MCF 10A (cell line): Measurements from ENCODE around the gene GSTA1. TPM values are rescaled to one million over a fixed set of nuclear protein-coding genes. Genes with fewer than 3 reads are reported as not detected.
"Not testable (repeated sequence)": the region's sequence is repeated elsewhere in the genome, so short reads cannot be mapped to it uniquely, and the experiment has no call there.

Experiments
- BruUV-seq: library from RNA; stranded (reverse); fragments of 400-500 nt; replicated peaks from 2 replicates; lab custom pipeline; 2021; lab: Mats Ljungman, UMichigan
- CTCF ChIA-PET: fragments of 300-600 bp; sonication (Branson Sonifier 250); formaldehyde crosslinking; extraction: SDS; loops from one replicate; lab custom pipeline; 2021; ENCODE audit warnings: antibody characterized with exemption, inconsistent platforms; lab: Yijun Ruan, JAX
- POLR2A ChIA-PET: fragments of 300-600, 350-650 bp; sonication (Branson Sonifier 250); formaldehyde crosslinking; extraction: SDS; loops from one replicate; lab custom pipeline; 2020; ENCODE audit warnings: antibody characterized with exemption, inconsistent platforms; lab: Yijun Ruan, JAX
- DNase-seq: peaks from one replicate; pipeline ENCODE4 v3.0.0-alpha.2; 2018; ENCODE audit not compliant: unreplicated experiment
- H3K27ac Mint-ChIP-seq: one replicate; pipeline ENCODE4 v1.8.0; 2022; ENCODE audit warnings: mild to moderate bottlenecking, low read depth, mixed read lengths; ENCODE audit not compliant: unreplicated experiment
- H3K27me3 Mint-ChIP-seq: one replicate; pipeline ENCODE4 v1.8.0; 2022; ENCODE audit warnings: mixed read lengths; ENCODE audit not compliant: insufficient read depth, unreplicated experiment
- H3K36me3 Mint-ChIP-seq: one replicate; pipeline ENCODE4 v1.8.0; 2022; ENCODE audit warnings: mild to moderate bottlenecking, moderate library complexity, mixed read lengths; ENCODE audit not compliant: insufficient read depth, unreplicated experiment
- H3K4me1 Mint-ChIP-seq: one replicate; pipeline ENCODE4 v1.8.0; 2022; ENCODE audit warnings: mixed read lengths; ENCODE audit not compliant: insufficient read depth, unreplicated experiment
- H3K4me3 Mint-ChIP-seq: one replicate; pipeline ENCODE4 v1.8.0; 2022; ENCODE audit warnings: mild to moderate bottlenecking, moderate library complexity, mixed read lengths; ENCODE audit not compliant: unreplicated experiment
- H3K9me3 Mint-ChIP-seq: one replicate; pipeline ENCODE4 v1.8.0; 2022; ENCODE audit warnings: mixed read lengths; ENCODE audit not compliant: unreplicated experiment
- intact Hi-C: fragments of 100-400 bp; cut with micrococcal nuclease; formaldehyde crosslinking; loops from 2 replicates; pipeline ENCODE4 v1.14.1; 2022
- total RNA-seq: library from RNA; stranded (reverse); gene quantifications from 2 replicates; pipeline ENCODE4 v1.2.3, GENCODE V29; 2022
- TF ChIP-seq, protein P1 (sequence below): fragments of 200-600 bp; IDR thresholded peaks from one replicate; pipeline ENCODE4 v1.8.0; 2022; ENCODE audit warnings: antibody characterized with exemption, mild to moderate bottlenecking; ENCODE audit not compliant: unreplicated experiment

GSTA1 gene
- total RNA-seq, 1 experiment from 2014 or later, result not detected

DNA sequence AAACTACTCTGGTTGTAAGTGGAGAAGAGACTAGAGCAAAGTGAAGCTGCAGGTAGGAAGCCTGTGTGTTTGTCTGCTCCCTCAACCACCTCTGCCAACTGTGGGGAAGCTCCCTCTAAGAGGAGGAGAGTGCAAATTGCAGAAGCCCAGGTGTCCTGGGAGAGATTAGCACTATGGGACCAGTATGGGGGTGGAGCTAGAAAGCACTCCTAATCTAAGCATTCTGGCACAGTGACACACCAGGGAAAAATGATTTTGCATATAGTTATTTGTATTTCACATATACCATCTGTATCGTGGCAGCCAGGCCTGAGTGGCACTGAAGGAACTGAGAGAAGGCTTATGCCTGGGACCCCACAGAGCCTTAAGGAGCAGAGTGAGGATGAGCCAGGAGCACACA, 12.8 kb downstream of the GSTA1 start:
- DNase-seq, result no peak
- H3K4me1 Mint-ChIP-seq, result no peaks in the 10 kb centered on the region
- no TSS peak for BruUV-seq
- no peaks in the 10 kb centered on the region for H3K36me3 Mint-ChIP-seq
- H3K9me3 Mint-ChIP-seq, result peaks cover 11% of the 10 kb centered on the region
- peaks cover 14% of the 10 kb centered on the region for H3K27me3 Mint-ChIP-seq
- H3K4me3 Mint-ChIP-seq, result no peak overlapping the region
- POLR2A ChIA-PET, result interaction anchor here (0.6 to 0.7 kb wide), 2 partner anchors 90 to 593 kb away, joined by 3 to 4 read pairs; no protein-coding TSS in a partner anchor
- H3K27ac Mint-ChIP-seq, result no peak overlapping the region
- intact Hi-C loops, result no loop called here
- TF ChIP-seq, protein P1, sequence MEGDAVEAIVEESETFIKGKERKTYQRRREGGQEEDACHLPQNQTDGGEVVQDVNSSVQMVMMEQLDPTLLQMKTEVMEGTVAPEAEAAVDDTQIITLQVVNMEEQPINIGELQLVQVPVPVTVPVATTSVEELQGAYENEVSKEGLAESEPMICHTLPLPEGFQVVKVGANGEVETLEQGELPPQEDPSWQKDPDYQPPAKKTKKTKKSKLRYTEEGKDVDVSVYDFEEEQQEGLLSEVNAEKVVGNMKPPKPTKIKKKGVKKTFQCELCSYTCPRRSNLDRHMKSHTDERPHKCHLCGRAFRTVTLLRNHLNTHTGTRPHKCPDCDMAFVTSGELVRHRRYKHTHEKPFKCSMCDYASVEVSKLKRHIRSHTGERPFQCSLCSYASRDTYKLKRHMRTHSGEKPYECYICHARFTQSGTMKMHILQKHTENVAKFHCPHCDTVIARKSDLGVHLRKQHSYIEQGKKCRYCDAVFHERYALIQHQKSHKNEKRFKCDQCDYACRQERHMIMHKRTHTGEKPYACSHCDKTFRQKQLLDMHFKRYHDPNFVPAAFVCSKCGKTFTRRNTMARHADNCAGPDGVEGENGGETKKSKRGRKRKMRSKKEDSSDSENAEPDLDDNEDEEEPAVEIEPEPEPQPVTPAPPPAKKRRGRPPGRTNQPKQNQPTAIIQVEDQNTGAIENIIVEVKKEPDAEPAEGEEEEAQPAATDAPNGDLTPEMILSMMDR, result no peak
- CTCF ChIA-PET, result no interaction called here

DNA sequence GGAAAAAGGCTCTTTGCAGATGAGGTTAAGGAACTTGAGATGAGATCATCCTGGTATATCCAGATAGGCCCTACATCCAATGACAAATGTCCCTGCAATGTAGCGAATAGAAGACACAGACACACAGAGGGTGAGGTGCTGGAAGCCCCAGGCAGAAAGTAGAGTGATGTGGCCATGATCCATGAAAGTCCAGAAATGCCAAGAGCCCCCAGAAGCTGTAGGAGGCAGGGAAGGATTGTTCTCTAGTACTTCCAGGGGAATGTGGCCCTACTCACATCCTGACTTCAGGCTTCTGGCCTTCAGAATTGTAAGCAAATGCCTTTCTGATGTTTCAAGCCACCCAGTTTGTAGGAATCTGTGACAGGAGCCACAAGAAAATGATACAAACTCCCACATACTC, 14.0 kb downstream of the GSTA1 start:
- H3K27ac Mint-ChIP-seq, BruUV-seq, DNase-seq, H3K4me3 Mint-ChIP-seq, intact Hi-C loops, H3K36me3 Mint-ChIP-seq, H3K4me1 Mint-ChIP-seq: not testable (repeated sequence)
- peaks cover 14% of the 10 kb centered on the region for H3K27me3 Mint-ChIP-seq
- peaks cover 11% of the 10 kb centered on the region for H3K9me3 Mint-ChIP-seq
- ChIA-PET POLR2A (interaction anchor here (0.6 to 1.1 kb wide), 2 partner anchors 129 to 206 kb away, joined by 3 read pairs; partner anchors contain the start of gene GSTA4), CTCF (interaction anchor here (0.7 kb wide), 1 partner anchor 676 kb away, joined by 5 read pairs; no protein-coding TSS in a partner anchor)

DNA sequence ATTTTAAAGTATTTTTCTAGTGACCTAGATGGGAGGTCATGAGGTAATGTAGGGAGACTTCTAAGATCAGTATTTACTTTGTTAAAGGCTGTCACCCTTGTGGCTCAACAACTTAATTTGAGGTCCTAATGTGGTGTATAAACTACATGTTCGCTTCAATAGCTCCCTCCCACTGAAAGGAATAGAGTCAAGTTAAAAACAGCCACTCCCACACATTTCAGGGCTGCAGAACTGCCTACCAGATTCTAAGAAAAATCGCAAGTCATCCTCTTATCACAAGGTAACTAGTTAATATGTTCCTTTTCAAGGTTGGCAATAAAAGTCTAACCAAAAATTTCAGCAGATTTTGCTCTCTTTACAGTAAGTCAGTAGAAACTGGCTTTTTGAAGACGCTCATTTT, 15.1 kb downstream of the GSTA1 start:
- Mint-ChIP-seq H3K27ac (no peak overlapping the region), H3K27me3 (peaks cover 8% of the 10 kb centered on the region)
- CTCF ChIA-PET, result no interaction called here

DNA sequence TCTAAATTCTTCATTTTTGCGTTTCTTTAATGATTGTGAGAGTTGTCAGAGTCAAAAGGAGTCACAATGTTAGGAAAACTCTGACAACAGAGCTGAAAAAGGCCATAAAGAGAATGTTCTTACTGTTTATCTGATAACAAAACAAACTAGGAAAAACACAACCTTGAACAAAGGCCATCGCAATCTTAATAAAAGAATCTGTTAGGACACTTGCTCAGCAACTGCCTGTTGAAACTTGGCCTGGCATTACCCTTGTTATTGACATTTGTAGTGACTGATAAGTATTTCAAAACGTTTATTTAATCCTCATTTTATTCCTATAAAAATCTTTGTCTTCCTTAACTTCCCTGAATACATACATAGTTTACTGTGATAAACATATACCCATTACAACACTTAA, 15.7 kb downstream of the GSTA1 start:
- no peak overlapping the region for H3K27ac Mint-ChIP-seq

More for the DNA sequence above, 15.1 kb downstream of the GSTA1 start:
- POLR2A ChIA-PET, result interaction anchor here (1.3 kb wide), 1 partner anchor 9 kb away, joined by 3 read pairs; no protein-coding TSS in a partner anchor
- H3K4me1 Mint-ChIP-seq, result no peaks in the 10 kb centered on the region
- intact Hi-C loops, result no loop called here
- TF ChIP-seq, protein P1, result no peak
- no peaks in the 10 kb centered on the region for H3K36me3 Mint-ChIP-seq
- no TSS peak for BruUV-seq
- no peak for DNase-seq
- peaks cover 7% of the 10 kb centered on the region for H3K9me3 Mint-ChIP-seq
- no peak overlapping the region for H3K4me3 Mint-ChIP-seq

More for the DNA sequence above, 15.7 kb downstream of the GSTA1 start:
- no TSS peak for BruUV-seq
- intact Hi-C loops, result no loop called here
- Mint-ChIP-seq H3K36me3 (no peaks in the 10 kb centered on the region), H3K27me3 (peaks cover 2% of the 10 kb centered on the region), H3K4me3 (no peak overlapping the region), H3K4me1 (no peaks in the 10 kb centered on the region), H3K9me3 (peaks cover 1% of the 10 kb centered on the region)
- CTCF ChIA-PET, result interaction anchor here (1.5 kb wide), 1 partner anchor 28 kb away, joined by 5 read pairs; no protein-coding TSS in a partner anchor
- TF ChIP-seq, protein P1, result no peak
- no peak for DNase-seq
- POLR2A ChIA-PET, result interaction anchor here (1.3 kb wide), 1 partner anchor 8 kb away, joined by 3 read pairs; no protein-coding TSS in a partner anchor
